Astrocyte (in vitro differentiated cells and primary cell): ENCODE measurements around the gene MFF. TPM values are rescaled to one million over a fixed set of nuclear protein-coding genes. Genes with fewer than 3 reads are reported as not detected.

Experiments
- DNase-seq: peaks from one replicate; pipeline ENCODE4 v3.0.0-alpha.2; 2010; ENCODE audit warnings: low read depth
- FAIRE-seq: peaks from 2 replicates; lab custom pipeline; 2011; peaks lifted over from hg19 to GRCh38; lab: Jason Lieb, UNC
- H2AFZ ChIP-seq: 2 replicates; pipeline ENCODE4 v1.6.0; 2012; ENCODE audit warnings: low read depth, low read length, inconsistent platforms
- H3K27ac ChIP-seq: 2 replicates; pipeline ENCODE4 v1.5.1; 2011; ENCODE audit warnings: low read depth, low read length, inconsistent platforms
- H3K27me3 ChIP-seq: 2 replicates; pipeline ENCODE4 v1.6.0; 2011; ENCODE audit warnings: low read length, inconsistent platforms; ENCODE audit not compliant: insufficient read depth
- H3K36me3 ChIP-seq: 2 replicates; pipeline ENCODE4 v1.5.1; 2011; ENCODE audit warnings: low read length, inconsistent platforms; ENCODE audit not compliant: insufficient read depth
- H3K4me1 ChIP-seq: 2 replicates; pipeline ENCODE4 v1.5.1; 2011; ENCODE audit warnings: low read length, inconsistent platforms; ENCODE audit not compliant: insufficient read depth
- H3K4me2 ChIP-seq: 2 replicates; pipeline ENCODE4 v1.6.0; 2012; ENCODE audit warnings: low read length, inconsistent platforms
- H3K4me3 ChIP-seq: 2 replicates; pipeline ENCODE4 v1.5.1; 2011; ENCODE audit warnings: low read depth, mild to moderate bottlenecking, low read length, inconsistent platforms; ENCODE audit not compliant: insufficient read depth
- H3K79me2 ChIP-seq: 2 replicates; pipeline ENCODE4 v1.6.0; 2012; ENCODE audit warnings: mild to moderate bottlenecking, low read length, inconsistent platforms; ENCODE audit not compliant: insufficient read depth
- H3K9ac ChIP-seq: 2 replicates; pipeline ENCODE4 v1.6.0; 2012; ENCODE audit warnings: mild to moderate bottlenecking, low read length, inconsistent platforms
- H3K9me3 ChIP-seq: 2 replicates; pipeline ENCODE4 v1.5.1; 2012; ENCODE audit warnings: low read depth, mild to moderate bottlenecking, low read length, inconsistent platforms; ENCODE audit not compliant: insufficient read depth
- H4K20me1 ChIP-seq: 2 replicates; pipeline ENCODE4 v1.6.0; 2012; ENCODE audit warnings: low read length, inconsistent platforms; ENCODE audit not compliant: insufficient read depth
- H3K27ac Mint-ChIP-seq: one replicate; pipeline ENCODE4 v1.8.0; 2021; ENCODE audit warnings: mild to moderate bottlenecking, mixed read lengths; ENCODE audit not compliant: unreplicated experiment
- H3K27me3 Mint-ChIP-seq: one replicate; pipeline ENCODE4 v1.8.0; 2021; ENCODE audit warnings: low read depth, mixed read lengths; ENCODE audit not compliant: unreplicated experiment
- H3K36me3 Mint-ChIP-seq: one replicate; pipeline ENCODE4 v1.8.0; 2021; ENCODE audit warnings: low read depth, mixed read lengths; ENCODE audit not compliant: unreplicated experiment
- H3K4me1 Mint-ChIP-seq: one replicate; pipeline ENCODE4 v1.8.0; 2021; ENCODE audit warnings: low read depth, mixed read lengths; ENCODE audit not compliant: unreplicated experiment
- H3K4me3 Mint-ChIP-seq: one replicate; pipeline ENCODE4 v1.8.0; 2021; ENCODE audit warnings: mild to moderate bottlenecking, moderate library complexity, mixed read lengths; ENCODE audit not compliant: unreplicated experiment
- H3K9me3 Mint-ChIP-seq: one replicate; pipeline ENCODE4 v1.8.0; 2021; ENCODE audit warnings: mild to moderate bottlenecking, mixed read lengths; ENCODE audit not compliant: unreplicated experiment
- CTCF ChIP-seq: IDR thresholded peaks from 2 replicates; pipeline ENCODE4 v1.5.1; 2011; ENCODE audit warnings: low read depth, mild to moderate bottlenecking, inconsistent platforms, low read length, moderate library complexity; ENCODE audit not compliant: insufficient read depth
- EZH2 ChIP-seq: IDR thresholded peaks from 2 replicates; pipeline ENCODE4 v1.6.1; 2012; ENCODE audit warnings: mild to moderate bottlenecking, low read length, inconsistent platforms; ENCODE audit not compliant: insufficient read depth
- total RNA-seq: library from RNA; stranded (reverse); gene quantifications from 2 replicates; pipeline ENCODE4 v1.2.1, GENCODE V29; 2021

MFF gene
- total RNA-seq, 1 donor from 2014 or later: 51.6 TPM

- no peaks in the 10 kb centered on the region for H3K27me3 ChIP-seq
- peak overlapping the region; percentile 77 for H3K27ac ChIP-seq
- Mint-ChIP-seq H3K27ac (peak overlapping the region; percentile 73), H3K4me3 (no peak overlapping the region), H3K4me1 (peaks cover 13% of the 10 kb centered on the region), H3K9me3 (no peaks in the 10 kb centered on the region), H3K27me3 (peaks cover 6% of the 10 kb centered on the region), H3K36me3 (no peaks in the 10 kb centered on the region)
- H3K9me3 ChIP-seq: no peaks in the 10 kb centered on the region
- peak overlapping the region; percentile 6 for H3K4me3 ChIP-seq
- H3K4me2 ChIP-seq: peak overlapping the region; percentile 69
- H3K9ac ChIP-seq: peak overlapping the region; percentile 49
- H4K20me1 ChIP-seq: no peaks in the 10 kb centered on the region
- peak; percentile 95 for TF ChIP-seq CTCF
- no peak for TF ChIP-seq EZH2
- H3K79me2 ChIP-seq: no peaks in the 10 kb centered on the region
- H3K36me3 ChIP-seq: no peaks in the 10 kb centered on the region
- H2AFZ ChIP-seq: peak overlapping the region; percentile 45
- peaks cover 15% of the 10 kb centered on the region for H3K4me1 ChIP-seq
- peak; percentile 96 for DNase-seq
- peak; percentile 82 for FAIRE-seq
These were observed 81.4 kb downstream of the MFF start for GRCh38 chr2:227406177-227407031.

Other genes starting within 250 kb of the MFF start
- gene COL4A4, start 161.0 kb upstream of the MFF start, total RNA-seq: 0.36 and 0.62 TPM in 2 replicates
- 0.02 TPM in 1 of 2 replicates, not detected in the other for gene COL4A3, start 160.6 kb upstream of the MFF start, total RNA-seq
- not detected in 2 replicates for gene TM4SF20, start 54.1 kb downstream of the MFF start, total RNA-seq
- gene SCYGR1, start 62.7 kb downstream of the MFF start, total RNA-seq: not detected in 2 replicates
- gene AGFG1, start 146.9 kb downstream of the MFF start, total RNA-seq: 84.1 and 87.9 TPM in 2 replicates